Endodermal cell (in vitro differentiated cells): ENCODE results near the gene KRTAP19-2. TPM values are rescaled to one million over a fixed set of nuclear protein-coding genes. Genes with fewer than 3 reads are reported as not detected.

Experiments used
- DNase-seq: peaks from one replicate; pipeline ENCODE4 v3.0.0-alpha.2; 2017
- H3K27ac ChIP-seq: 2 replicates; pipeline ENCODE4 v1.5.1; 2013; ENCODE audit warnings: mild to moderate bottlenecking, low read depth, low read length, moderate library complexity
- H3K27me3 ChIP-seq: 2 replicates; pipeline ENCODE4 v1.6.1; 2013; ENCODE audit warnings: mild to moderate bottlenecking, low read length, moderate library complexity; ENCODE audit not compliant: insufficient read depth, control insufficient read depth, poor library complexity, severe bottlenecking
- H3K36me3 ChIP-seq: 2 replicates; pipeline ENCODE4 v1.7.0; 2013; ENCODE audit warnings: mild to moderate bottlenecking, low read length, moderate library complexity; ENCODE audit not compliant: control insufficient read depth, insufficient read depth
- H3K4me1 ChIP-seq: one replicate; pipeline ENCODE4 v1.7.0; 2013; ENCODE audit warnings: low read length; ENCODE audit not compliant: control insufficient read depth, insufficient read depth
- H3K4me3 ChIP-seq: 2 replicates; pipeline ENCODE4 v1.5.1; 2013; ENCODE audit warnings: mild to moderate bottlenecking, low read length, moderate library complexity
- H3K9ac ChIP-seq: 2 replicates; pipeline ENCODE4 v1.6.1; 2013; ENCODE audit warnings: mild to moderate bottlenecking, low read length, moderate library complexity; ENCODE audit not compliant: poor library complexity, severe bottlenecking; ENCODE audit errors: extremely low read depth
- H3K9me3 ChIP-seq: 2 replicates; pipeline ENCODE4 v1.6.1; 2013; ENCODE audit warnings: mild to moderate bottlenecking, low read length, moderate library complexity; ENCODE audit not compliant: control insufficient read depth
- H3K27ac Mint-ChIP-seq: 2 replicates; pipeline ENCODE4 v1.8.0; 2020; ENCODE audit warnings: mixed read lengths
- H3K27me3 Mint-ChIP-seq: 2 replicates; pipeline ENCODE4 v1.8.0; 2021; ENCODE audit warnings: mild to moderate bottlenecking, mixed read lengths; ENCODE audit not compliant: insufficient read depth
- H3K36me3 Mint-ChIP-seq: 2 replicates; pipeline ENCODE4 v1.8.0; 2020; ENCODE audit warnings: low read depth, mixed read lengths
- H3K4me1 Mint-ChIP-seq: 2 replicates; pipeline ENCODE4 v1.8.0; 2020; ENCODE audit warnings: mixed read lengths
- H3K4me3 Mint-ChIP-seq: 2 replicates; pipeline ENCODE4 v1.8.0; 2020; ENCODE audit warnings: mild to moderate bottlenecking, moderate library complexity, mixed read lengths
- H3K9me3 Mint-ChIP-seq: 2 replicates; pipeline ENCODE4 v1.8.0; 2020; ENCODE audit warnings: mild to moderate bottlenecking, mixed read lengths
- CTCF ChIP-seq: fragments of 200-600 bp; sonication (generic); conservative IDR thresholded peaks from 2 replicates; pipeline ENCODE4 v1.5.0; 2021; ENCODE audit warnings: antibody characterized with exemption, mild to moderate bottlenecking
- WGBS, 2 experiments: methylation state at CpG; one replicate each; pipeline versions ENCODE4 v1.1.5 to v1.1.7; 2013; ENCODE audit warnings: missing lambda C conversion rate in 2 of 2, mixed read lengths in 1 of 2; ENCODE audit not compliant: insufficient coverage in 1 of 2, insufficient read length in 1 of 2; 5-methylcytosine and 5-hydroxymethylcytosine counted together
- total RNA-seq, 2 donors: library from RNA; stranded (reverse); fragmentation: NEBNext Ultra II Directional in 1 of 2; extraction: Animal tissue kit (Norgen Biotek cat#: 25700) in 1 of 2; gene quantifications; 2 replicates in 1 of 2; 3 replicates in 1 of 2; pipeline ENCODE4 v1.2.1, GENCODE V29; 2021

Gene KRTAP19-2
- total RNA-seq, 2 donors from 2014 or later = not detected

DNA sequence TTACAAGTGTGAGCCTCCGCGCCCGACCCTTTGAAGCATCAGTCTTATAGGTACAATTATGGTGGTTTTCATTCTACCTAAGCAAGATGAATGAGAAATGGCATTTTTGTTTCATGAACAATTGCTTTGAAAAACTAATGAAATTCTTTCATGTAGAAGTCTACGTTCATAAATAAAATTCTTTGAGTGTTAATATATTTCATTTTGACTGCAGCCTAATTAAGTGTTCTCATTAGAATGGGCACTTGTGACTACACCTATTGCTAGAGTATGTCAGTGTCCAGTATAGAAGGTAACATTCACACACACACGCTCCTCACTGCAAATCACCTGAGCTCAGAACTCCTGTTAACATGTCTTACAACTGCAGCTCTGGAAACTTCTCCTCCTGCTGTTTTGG is 47.3 kb downstream of the KRTAP19-2 start, which contains the start of gene KRTAP15-1:
KRTAP15-1 (plus strand) TSS at position 301 of the 400 bp plus-strand sequence; CDS start at position 354, 53 bp downstream.
- Histone ChIP-seq H3K27me3 (no peaks in the 10 kb centered on the region), H3K4me1 (no peaks in the 10 kb centered on the region), H3K27ac (no peak within 1 kb of the TSS), H3K9me3 (no peaks in the 10 kb centered on the region), H3K9ac (no peak within 1 kb of the TSS), H3K4me3 (no peak within 1 kb of the TSS), H3K36me3 (no peaks in the 10 kb centered on the region)
- 95 to 100% methylated on average over 4 to 5 of the region's 5 CpGs for WGBS, 2 experiments
- no peaks in the 10 kb centered on the region for H3K9me3 Mint-ChIP-seq
- no peaks in the 10 kb centered on the region for H3K27me3 Mint-ChIP-seq
- no peak within 1 kb of the TSS for H3K27ac Mint-ChIP-seq
- H3K36me3 Mint-ChIP-seq = no peaks in the 10 kb centered on the region
- H3K4me3 Mint-ChIP-seq = no peak within 1 kb of the TSS
- no peak for DNase-seq
- no peak for TF ChIP-seq CTCF
- H3K4me1 Mint-ChIP-seq = peaks cover 13% of the 10 kb centered on the region

Other genes starting within 250 kb of the KRTAP19-2 start
- not detected for gene KRTAP24-1, start 204.5 kb downstream of the KRTAP19-2 start, total RNA-seq
- gene KRTAP25-1, start 197.9 kb downstream of the KRTAP19-2 start, total RNA-seq = not detected
- not detected for gene KRTAP26-1, start 167.1 kb downstream of the KRTAP19-2 start, total RNA-seq
- gene KRTAP27-1, start 149.7 kb downstream of the KRTAP19-2 start, total RNA-seq = not detected
- gene KRTAP23-1, start 138.8 kb downstream of the KRTAP19-2 start, total RNA-seq = not detected
- not detected for gene KRTAP13-2, start 115.2 kb downstream of the KRTAP19-2 start, total RNA-seq
- not detected for gene KRTAP13-1, start 91.4 kb downstream of the KRTAP19-2 start, total RNA-seq
- not detected for gene KRTAP13-3, start 61.5 kb downstream of the KRTAP19-2 start, total RNA-seq
- gene KRTAP13-4, start 57.2 kb downstream of the KRTAP19-2 start, total RNA-seq = not detected
- not detected for gene KRTAP15-1, start 47.2 kb downstream of the KRTAP19-2 start, total RNA-seq
- not detected for gene KRTAP19-1, start 7.1 kb downstream of the KRTAP19-2 start, total RNA-seq
- not detected for gene KRTAP19-3, start 4.6 kb upstream of the KRTAP19-2 start, total RNA-seq
- gene KRTAP19-4, start 9.7 kb upstream of the KRTAP19-2 start, total RNA-seq = not detected
- gene KRTAP19-5, start 14.7 kb upstream of the KRTAP19-2 start, total RNA-seq = not detected
- not detected for gene KRTAP19-6, start 54.4 kb upstream of the KRTAP19-2 start, total RNA-seq
- gene KRTAP19-7, start 73.9 kb upstream of the KRTAP19-2 start, total RNA-seq = not detected
- not detected for gene KRTAP22-2, start 103.0 kb upstream of the KRTAP19-2 start, total RNA-seq
- not detected for gene KRTAP6-3, start 105.0 kb upstream of the KRTAP19-2 start, total RNA-seq
- gene KRTAP6-2, start 111.5 kb upstream of the KRTAP19-2 start, total RNA-seq = not detected
- gene KRTAP22-1, start 113.7 kb upstream of the KRTAP19-2 start, total RNA-seq = not detected
- gene KRTAP6-1, start 126.5 kb upstream of the KRTAP19-2 start, total RNA-seq = not detected
- gene KRTAP20-1, start 129.0 kb upstream of the KRTAP19-2 start, total RNA-seq = not detected
- gene KRTAP20-4, start 133.2 kb upstream of the KRTAP19-2 start, total RNA-seq = not detected
- not detected for gene KRTAP20-2, start 147.8 kb upstream of the KRTAP19-2 start, total RNA-seq
- not detected for gene KRTAP20-3, start 155.4 kb upstream of the KRTAP19-2 start, total RNA-seq
- gene KRTAP21-3, start 231.3 kb upstream of the KRTAP19-2 start, total RNA-seq = not detected